OCI-LY7 (cell line): ENCODE results near the gene PRRG4. TPM values are rescaled to one million over a fixed set of nuclear protein-coding genes. Genes with fewer than 3 reads are reported as not detected.

ENCODE experiments used
- BruUV-seq: library from RNA; stranded (reverse); fragments of 400-500 nt; replicated peaks from 2 replicates; lab custom pipeline; 2021; lab: Mats Ljungman, UMichigan
- CTCF ChIA-PET: fragments of 300-600 bp; sonication (Branson Sonifier 250); formaldehyde crosslinking; loops from one replicate; lab custom pipeline; 2022; ENCODE audit warnings: antibody characterized with exemption; ENCODE audit not compliant: unreplicated experiment; lab: Charles Lee
- POLR2A ChIA-PET: fragments of 300-600 bp; sonication (Branson Sonifier 250); formaldehyde crosslinking; loops from one replicate; lab custom pipeline; 2022; ENCODE audit warnings: antibody characterized with exemption; lab: Charles Lee
- DNase-seq: peaks from one replicate; pipeline ENCODE4 v3.0.0-alpha.2; 2015; ENCODE audit warnings: low spot score
- H2AFZ ChIP-seq: fragments of 200-600 bp; sonication (generic), shearing (Covaris generic); 2 replicates; pipeline ENCODE4 v1.6.1; 2014; ENCODE audit warnings: mild to moderate bottlenecking, antibody characterized with exemption, low read length, moderate library complexity
- H3K27ac ChIP-seq: fragments of 200-600 bp; sonication (generic); 2 replicates; pipeline ENCODE4 v1.5.1; 2014; ENCODE audit warnings: mixed run types, low read depth, mild to moderate bottlenecking, moderate library complexity, low read length, inconsistent platforms; ENCODE audit not compliant: poor library complexity, severe bottlenecking
- H3K36me3 ChIP-seq: fragments of 200-600 bp; sonication (generic); 2 replicates; pipeline ENCODE4 v1.6.1; 2014; ENCODE audit warnings: mild to moderate bottlenecking, antibody characterized with exemption, low read length, moderate library complexity, mixed read lengths; ENCODE audit not compliant: insufficient read depth
- H3K4me1 ChIP-seq: fragments of 200-600 bp; sonication (generic); 2 replicates; pipeline ENCODE4 v1.5.1; 2014; ENCODE audit warnings: mild to moderate bottlenecking, low read length; ENCODE audit not compliant: insufficient read depth, poor library complexity, severe bottlenecking
- H3K4me2 ChIP-seq: fragments of 200-600 bp; sonication (generic); 2 replicates; pipeline ENCODE4 v1.6.1; 2014; ENCODE audit warnings: mild to moderate bottlenecking, low read length
- H3K4me3 ChIP-seq: fragments of 200-600 bp; sonication (generic); 2 replicates; pipeline ENCODE4 v1.5.1; 2014; ENCODE audit warnings: mild to moderate bottlenecking, low read depth, low read length; ENCODE audit not compliant: poor library complexity, severe bottlenecking
- H3K79me2 ChIP-seq: fragments of 200-600 bp; sonication (generic); 2 replicates; pipeline ENCODE4 v1.6.1; 2016; ENCODE audit warnings: low read depth, mild to moderate bottlenecking, low read length, moderate library complexity, mixed read lengths; ENCODE audit not compliant: insufficient read depth
- H3K9me2 ChIP-seq: fragments of 200-600 bp; sonication (generic); 2 replicates; pipeline ENCODE4 v1.6.1; 2016; ENCODE audit warnings: mild to moderate bottlenecking, low read length, mixed read lengths; ENCODE audit not compliant: insufficient read depth
- H3K9me3 ChIP-seq: fragments of 200-600 bp; sonication (generic); 2 replicates; pipeline ENCODE4 v1.6.1; 2014; ENCODE audit warnings: mild to moderate bottlenecking, mixed run types, low read length, mixed read lengths
- H4K20me1 ChIP-seq: fragments of 200-600 bp; sonication (generic); 2 replicates; pipeline ENCODE4 v1.6.1; 2014; ENCODE audit warnings: mild to moderate bottlenecking, antibody characterized with exemption, low read length, moderate library complexity, mixed read lengths; ENCODE audit not compliant: insufficient read depth
- CTCF ChIP-seq: fragments of 200-600 bp; sonication (generic); conservative IDR thresholded peaks from 2 replicates; pipeline ENCODE4 v1.5.1; 2014; ENCODE audit warnings: mild to moderate bottlenecking, antibody characterized with exemption, low read length, moderate library complexity, mixed read lengths
- EZH2phosphoT487 ChIP-seq: fragments of 200-600 bp; sonication (generic); IDR thresholded peaks from 2 replicates; pipeline ENCODE4 v1.6.1; 2018; ENCODE audit warnings: low read depth, borderline replicate concordance, mild to moderate bottlenecking, mixed run types, antibody characterized with exemption, low read length, moderate library complexity, mixed read lengths
- intact Hi-C: fragments of 100-400 bp; cut with micrococcal nuclease; formaldehyde crosslinking; loops from one replicate; pipeline ENCODE4 v1.10.0; 2022; ENCODE audit not compliant: unreplicated experiment
- total RNA-seq, 2 experiments: library from RNA; depleted of rRNA in 1 of 2; stranded (reverse); fragments of >200 nt in 1 of 2; shearing (Covaris generic) in 1 of 2; gene quantifications; 2 replicates each; pipeline ENCODE4 v1.2.3, GENCODE V29; 2014 to 2022

Gene PRRG4
- total RNA-seq, 2 experiments from 2014 or later = not detected

- Histone ChIP-seq H3K4me3 (no peak overlapping the region), H3K9me2 (no peaks in the 10 kb centered on the region), H3K27ac (no peak overlapping the region), H3K4me1 (no peaks in the 10 kb centered on the region), H3K36me3 (no peaks in the 10 kb centered on the region), H2AFZ (no peak overlapping the region), H3K4me2 (no peak overlapping the region), H3K9me3 (no peaks in the 10 kb centered on the region), H4K20me1 (no peaks in the 10 kb centered on the region), H3K79me2 (no peaks in the 10 kb centered on the region)
- intact Hi-C loops = no loop called here
- no TSS peak for BruUV-seq
- ChIA-PET CTCF (no interaction called here), POLR2A (interaction anchor here (0.5 to 1.5 kb wide), 3 partner anchors 11 to 783 kb away, joined by 3 to 4 read pairs (median 3); no protein-coding TSS in a partner anchor)
- DNase-seq = no peak
- TF ChIP-seq CTCF (no peak), EZH2phosphoT487 (no peak)
Measured at GRCh38 chr11:32833921-32834320, 4.2 kb downstream of the PRRG4 start.

GRCh38 chr11:32836946-32837345, 7.2 kb downstream of the PRRG4 start:
- no peak for DNase-seq
- H3K36me3 ChIP-seq = no peaks in the 10 kb centered on the region
- POLR2A ChIA-PET = no interaction called here
- no peak for TF ChIP-seq CTCF
- TF ChIP-seq EZH2phosphoT487 = no peak
- intact Hi-C loops = no loop called here
- no peaks in the 10 kb centered on the region for H3K9me3 ChIP-seq
- CTCF ChIA-PET = no interaction called here
- no peak overlapping the region for H3K4me2 ChIP-seq
- no peaks in the 10 kb centered on the region for H4K20me1 ChIP-seq
- H3K27ac ChIP-seq = no peak overlapping the region
- no peaks in the 10 kb centered on the region for H3K79me2 ChIP-seq
- no peaks in the 10 kb centered on the region for H3K9me2 ChIP-seq
- H3K4me1 ChIP-seq = no peaks in the 10 kb centered on the region
- H2AFZ ChIP-seq = no peak overlapping the region
- H3K4me3 ChIP-seq = no peak overlapping the region
- no TSS peak for BruUV-seq

GRCh38 chr11:32838505-32839274, 9.0 kb downstream of the PRRG4 start:
- POLR2A ChIA-PET = interaction anchor here (0.7 kb wide), 1 partner anchor 29 kb away, joined by 4 read pairs; no protein-coding TSS in a partner anchor
- intact Hi-C loops = no loop called here

More at GRCh38 chr11:32838505-32839274, 9.0 kb downstream of the PRRG4 start:
- no TSS peak for BruUV-seq
- no peak for TF ChIP-seq EZH2phosphoT487
- TF ChIP-seq CTCF = no peak
- Histone ChIP-seq H3K79me2 (no peaks in the 10 kb centered on the region), H3K27ac (no peak overlapping the region), H4K20me1 (no peaks in the 10 kb centered on the region), H3K4me2 (no peak overlapping the region), H2AFZ (no peak overlapping the region), H3K9me2 (no peaks in the 10 kb centered on the region), H3K9me3 (no peaks in the 10 kb centered on the region), H3K36me3 (no peaks in the 10 kb centered on the region), H3K4me3 (no peak overlapping the region), H3K4me1 (no peaks in the 10 kb centered on the region)
- no peak for DNase-seq
- CTCF ChIA-PET = no interaction called here
